Hematopoietic multipotent progenitor cell treated with erythropoietin and hydrocortisone succinate and interleukin-3 and kit ligand, for 8 days (in vitro differentiated cells): ENCODE results near the gene TTC3.
A peak's percentile ranks its signal among the peaks of the same experiment; 100 is the strongest.

Source experiments
- DNase-seq: peaks from one replicate; pipeline ENCODE4 v3.0.0-alpha.2; 2015

Gene TTC3

GRCh38 chr21:37153935-37154350 is 80.9 kb downstream of the TTC3 start:
- no peak for DNase-seq

- DNase-seq = no peak
Measured at GRCh38 chr21:37155186-37155585, 82.1 kb downstream of the TTC3 start.

GRCh38 chr21:37157938-37158337 is 84.9 kb downstream of the TTC3 start:
- no peak for DNase-seq

GRCh38 chr21:37159053-37159776 is 86.2 kb downstream of the TTC3 start:
- no peak for DNase-seq

- no peak for DNase-seq
Measured at GRCh38 chr21:37159949-37160348, 86.9 kb downstream of the TTC3 start.

DNA sequence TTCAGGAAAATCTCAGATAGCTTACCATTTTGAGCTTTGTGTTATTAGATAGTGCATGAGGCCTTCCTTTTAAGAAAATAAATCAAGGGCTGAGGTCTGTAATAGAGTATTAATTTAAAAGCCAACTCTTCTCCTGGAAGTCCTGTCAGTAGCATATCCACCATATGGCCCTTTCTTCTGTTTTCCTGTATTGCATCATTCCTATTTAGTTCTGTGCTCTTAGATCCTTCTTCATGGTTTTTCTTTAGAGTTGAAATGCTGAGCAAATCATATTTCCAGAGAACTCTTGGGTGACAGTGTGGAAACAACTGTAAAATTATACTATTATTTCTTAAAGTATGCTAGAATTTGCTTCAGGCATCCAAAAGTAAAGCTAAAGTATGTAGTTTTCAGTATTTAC is 91.7 kb downstream of the TTC3 start:
- no peak for DNase-seq

DNA sequence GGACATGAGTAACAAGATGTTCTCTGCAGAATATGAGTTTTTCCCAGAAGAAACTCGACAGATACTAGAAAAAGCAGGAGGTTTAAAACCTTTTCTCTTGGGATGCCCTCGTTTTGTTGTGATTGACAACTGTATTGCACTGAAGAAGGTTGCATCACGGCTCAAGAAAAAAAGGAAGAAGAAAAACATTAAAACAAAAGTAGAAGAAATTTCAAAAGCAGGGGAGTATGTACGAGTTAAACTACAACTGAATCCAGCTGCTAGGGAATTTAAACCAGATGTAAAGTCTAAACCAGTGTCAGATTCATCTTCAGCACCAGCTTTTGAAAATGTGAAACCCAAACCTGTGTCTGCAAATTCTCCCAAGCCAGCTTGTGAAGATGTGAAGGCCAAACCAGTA is 92.5 kb downstream of the TTC3 start:
- no peak for DNase-seq

DNA sequence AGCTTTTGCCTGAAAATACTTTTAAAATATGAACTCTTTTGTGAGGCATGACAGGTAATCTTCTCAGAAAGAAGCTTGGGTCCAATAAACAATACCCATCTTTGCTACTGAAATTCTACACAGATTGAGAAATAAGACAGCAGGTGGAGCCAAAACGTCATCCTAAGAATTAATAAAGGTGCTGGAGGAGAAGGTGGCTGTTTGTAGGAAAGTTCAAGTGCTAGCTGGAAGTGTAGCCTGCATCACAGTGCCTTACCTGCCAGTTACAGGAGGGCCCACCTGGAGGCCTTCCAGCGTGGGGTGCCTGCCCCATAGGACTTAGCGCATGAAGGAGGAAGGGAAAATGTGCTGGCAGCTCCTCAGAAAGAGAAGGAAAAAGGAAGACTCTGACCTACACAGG is 93.7 kb downstream of the TTC3 start:
- peak; percentile 35 for DNase-seq

- no peak for DNase-seq
Measured at GRCh38 chr21:37168666-37169065, 95.6 kb downstream of the TTC3 start.

DNA sequence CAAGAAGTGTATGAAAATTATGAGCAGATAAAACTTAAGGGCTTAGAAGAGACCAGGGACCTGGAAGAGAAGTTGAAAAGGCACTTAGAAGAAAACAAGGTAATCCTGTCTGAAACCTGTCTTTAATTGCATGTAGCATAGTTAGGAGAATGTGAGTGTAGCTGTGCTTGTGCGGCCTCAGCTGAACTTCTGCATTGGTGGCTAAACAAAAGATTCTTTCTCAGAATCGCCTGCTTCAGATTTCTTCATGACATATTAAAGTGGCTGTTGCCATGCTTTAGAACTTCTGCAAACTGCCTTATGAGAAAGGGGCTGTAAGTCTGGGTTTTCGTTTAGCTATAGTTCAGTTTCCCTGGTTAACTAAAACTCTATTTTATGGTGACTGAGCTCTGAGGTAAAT is 99.6 kb downstream of the TTC3 start:
- no peak for DNase-seq

GRCh38 chr21:37176716-37177115 is 103.7 kb downstream of the TTC3 start:
- no peak for DNase-seq

- DNase-seq = no peak
Measured at GRCh38 chr21:37181059-37181458, 108.0 kb downstream of the TTC3 start.

DNA sequence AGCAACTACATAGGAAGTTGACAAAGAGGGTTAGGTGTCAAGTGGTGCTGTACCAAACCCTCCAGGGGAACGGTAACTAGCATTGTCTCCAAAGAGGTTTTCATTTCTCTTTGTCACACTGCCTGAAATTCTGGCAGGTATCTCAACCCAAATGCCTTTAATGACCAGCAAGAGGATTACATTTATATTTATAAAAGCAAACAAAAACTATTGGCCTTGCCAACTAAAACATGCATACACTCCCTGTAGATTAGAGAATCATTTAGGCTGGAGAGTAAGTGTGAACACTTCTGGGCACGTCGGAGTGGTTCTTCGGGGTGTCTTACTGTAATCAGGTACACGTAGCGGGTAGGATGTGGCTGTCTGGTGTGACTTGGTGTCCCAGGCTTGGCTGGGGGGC is 109.2 kb downstream of the TTC3 start:
- DNase-seq = no peak

DNA sequence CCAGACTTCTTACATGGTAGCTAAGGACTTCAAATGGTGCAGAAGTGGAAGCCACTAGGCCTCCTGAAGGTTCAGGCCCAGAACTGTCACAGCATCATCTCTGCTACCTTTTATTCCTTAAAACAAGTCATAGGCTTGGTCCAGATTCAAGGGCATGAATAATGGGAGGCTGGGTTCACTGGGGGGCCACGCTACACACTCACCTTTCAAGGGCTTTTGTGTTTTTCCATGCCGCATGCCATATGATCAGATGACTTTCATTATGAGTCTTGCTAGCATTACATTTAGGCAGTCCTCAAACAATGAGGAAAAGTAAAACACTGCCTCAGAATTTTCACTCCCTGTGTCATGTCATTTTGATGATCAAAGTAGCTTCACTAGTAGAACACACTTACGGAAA is 110.7 kb downstream of the TTC3 start:
- DNase-seq = no peak

DNA sequence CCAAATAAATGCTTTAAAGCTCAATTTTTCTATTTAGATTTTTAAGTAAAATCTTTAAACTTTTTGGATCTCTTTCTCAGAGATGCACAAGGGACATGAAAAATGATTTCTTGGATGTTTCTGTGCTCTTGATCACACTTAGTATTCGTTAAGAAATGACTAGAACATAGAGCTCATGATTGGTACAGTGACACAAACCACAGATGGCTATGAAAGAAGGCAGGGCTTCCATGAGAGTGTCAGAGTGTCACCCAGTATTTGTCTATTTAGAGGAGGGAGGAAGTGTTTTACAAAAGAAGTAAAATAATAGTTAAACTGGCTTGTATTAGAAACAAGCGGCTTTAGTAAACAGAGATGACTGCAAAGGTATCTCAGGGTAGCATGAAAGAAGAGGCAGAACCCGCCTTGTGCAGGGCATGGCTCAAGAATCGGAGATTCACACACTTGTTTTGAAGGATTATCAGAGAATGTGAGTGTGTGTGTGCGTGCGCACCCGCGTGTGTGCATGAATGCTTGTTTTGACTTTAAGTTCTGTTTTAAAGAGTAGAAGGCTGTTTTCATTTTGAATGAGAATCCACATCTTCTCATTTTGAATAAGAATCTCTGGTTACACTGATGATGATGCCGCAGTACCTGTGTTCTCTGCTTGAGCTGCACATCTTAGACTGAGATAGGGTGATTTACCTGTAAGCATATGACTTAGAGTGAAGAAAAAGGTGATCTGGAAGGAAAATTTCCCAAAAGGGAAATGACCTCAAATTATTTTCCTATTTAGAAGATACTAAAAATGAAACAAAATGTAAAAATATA is 111.9 kb downstream of the TTC3 start:
- no peak for DNase-seq

DNA sequence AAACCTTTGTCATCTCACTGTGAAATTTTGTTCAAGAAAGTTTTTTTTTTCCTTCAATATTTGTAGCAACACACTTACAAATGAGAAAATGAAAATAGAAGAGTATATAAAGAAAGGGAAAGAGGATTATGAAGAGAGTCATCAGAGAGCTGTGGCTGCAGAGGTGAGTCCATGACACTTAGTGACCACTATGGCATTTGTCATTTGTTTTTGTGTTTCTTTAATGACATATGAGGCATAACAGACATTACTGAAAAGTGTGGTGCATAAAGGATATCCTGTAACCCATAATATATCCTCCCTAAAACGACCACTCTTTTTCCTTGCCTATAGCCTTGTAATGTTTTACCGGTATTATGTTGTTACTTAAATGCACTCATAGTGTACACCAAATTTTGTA is 113.9 kb downstream of the TTC3 start:
- DNase-seq = no peak

GRCh38 chr21:37188825-37189224 is 115.8 kb downstream of the TTC3 start:
- DNase-seq = no peak

DNA sequence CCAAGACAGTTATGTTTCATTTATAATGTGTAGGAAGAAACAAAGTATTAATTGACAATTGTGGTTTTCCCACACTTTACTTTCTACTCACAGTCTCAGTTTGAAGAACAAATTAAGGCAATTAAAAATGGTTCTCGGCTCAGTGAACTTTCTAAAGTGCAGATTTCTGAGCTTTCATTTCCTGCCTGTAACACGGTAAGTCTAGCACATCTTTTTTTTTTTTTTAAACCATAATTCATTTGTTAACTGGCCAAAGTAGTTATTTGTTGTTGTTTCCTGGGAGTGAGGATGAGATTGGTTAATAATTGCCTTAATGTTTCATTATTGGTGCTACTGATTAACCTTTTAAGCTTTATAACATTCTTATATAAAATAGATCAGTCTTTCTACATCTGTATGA is 119.0 kb downstream of the TTC3 start:
- DNase-seq = no peak

DNA sequence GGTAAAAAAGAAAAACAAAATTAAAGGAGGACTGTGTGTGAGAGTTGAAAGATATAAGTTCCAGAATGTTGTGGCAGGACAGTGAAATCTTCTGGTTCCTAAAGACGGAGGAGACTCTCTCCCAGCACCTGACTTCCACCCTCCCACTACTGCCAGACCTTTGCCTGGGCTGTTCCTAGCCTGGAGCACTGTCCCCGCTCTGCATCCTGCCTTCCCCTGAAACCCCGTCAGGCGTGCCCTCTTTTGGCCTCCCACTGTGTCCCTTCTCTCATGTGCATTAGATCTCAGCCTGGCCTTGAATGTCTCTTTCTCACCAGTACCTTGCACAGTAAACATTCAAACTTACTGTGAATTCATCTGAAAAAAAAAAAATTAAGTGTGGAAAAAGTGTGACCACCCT is 120.0 kb downstream of the TTC3 start:
- DNase-seq = no peak

- DNase-seq = no peak
Measured at GRCh38 chr21:37193676-37194075, 120.6 kb downstream of the TTC3 start.

DNA sequence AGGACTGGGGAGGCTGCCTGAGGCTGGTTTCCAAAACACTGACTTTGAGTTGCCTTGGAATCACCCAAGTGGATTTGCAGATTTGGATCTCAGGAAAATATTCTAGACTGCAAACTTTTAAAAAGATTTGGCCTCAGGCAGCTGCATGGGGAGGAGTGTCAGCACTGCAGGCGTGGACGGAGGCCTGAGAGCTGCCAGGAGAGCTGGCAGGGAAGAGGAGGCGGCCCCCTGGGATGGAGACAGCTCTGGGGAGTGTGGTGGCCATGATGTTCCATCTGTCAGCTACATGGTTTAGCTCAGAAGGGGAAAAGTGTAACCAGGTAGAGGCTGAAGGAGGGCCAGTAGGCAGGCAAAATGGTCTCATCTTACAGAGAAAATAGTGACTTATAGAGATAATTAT is 122.0 kb downstream of the TTC3 start:
- DNase-seq = no peak

DNA sequence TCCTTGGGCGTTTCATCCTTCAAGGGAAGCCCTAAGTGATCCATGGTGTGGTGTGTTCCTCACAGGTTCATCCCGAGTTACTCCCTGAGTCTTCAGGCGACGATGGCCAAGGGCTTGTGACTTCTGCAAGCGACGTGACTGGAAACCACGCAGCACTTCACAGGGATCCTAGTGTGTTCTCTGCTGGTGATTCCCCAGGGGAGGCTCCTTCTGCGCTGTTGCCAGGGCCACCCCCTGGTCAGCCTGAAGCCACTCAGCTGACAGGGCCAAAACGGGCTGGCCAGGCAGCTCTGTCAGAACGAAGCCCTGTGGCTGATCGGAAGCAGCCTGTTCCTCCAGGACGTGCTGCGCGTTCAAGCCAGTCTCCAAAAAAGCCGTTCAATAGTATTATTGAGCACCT is 122.6 kb downstream of the TTC3 start:
- no peak for DNase-seq

DNA sequence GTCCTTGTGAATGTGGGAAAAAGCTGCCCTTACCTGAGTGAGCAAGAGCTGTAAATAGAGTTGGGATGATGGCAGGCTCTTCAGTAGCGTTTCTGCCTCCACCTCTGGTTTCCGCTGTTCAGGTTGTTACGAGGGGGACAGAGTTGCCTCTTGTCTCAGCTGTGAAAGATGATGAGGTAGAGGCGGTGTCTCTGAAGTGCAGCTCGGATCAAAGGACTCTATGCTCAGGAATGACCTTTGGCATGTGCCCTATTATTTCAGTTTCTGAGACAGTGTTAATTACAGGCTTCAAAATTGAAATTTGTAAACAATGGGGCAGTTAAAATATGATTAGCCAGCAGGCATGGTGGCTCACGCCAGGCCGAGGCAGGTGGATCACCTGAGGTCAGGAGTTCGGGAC is 123.8 kb downstream of the TTC3 start:
- DNase-seq = no peak

GRCh38 chr21:37197746-37198145 is 124.7 kb downstream of the TTC3 start:
- DNase-seq = no peak
